ENCODE measurements around the gene AFF2. TPM values are rescaled to one million over a fixed set of nuclear protein-coding genes. Genes with fewer than 3 reads are reported as not detected.

AFF2 gene
- total and polyA plus RNA-seq, 2 donors (not counting 3 experiments of a cell fraction or from before 2014, with no cell fraction given) = 0.03 to 0.07 TPM

- POLR2A ChIA-PET = no interaction called here
- H3K9ac ChIP-seq (replicated peaks; ENCODE audit: extremely low read depth, insufficient read depth, low read length) = no peak overlapping the region
- no peak overlapping the region for H3K27ac ChIP-seq (ENCODE audit: insufficient read depth, low read depth, low read length)
- no peaks in the 10 kb centered on the region for H3K36me3 ChIP-seq (ENCODE audit: control insufficient read depth in 2 of 2, extremely low read depth in 1 of 2, insufficient read depth in 2 of 2, low read length in 2 of 2)
- CTCF ChIA-PET = no interaction called here
- no peak for FAIRE-seq
- BruUV-seq (replicated peaks) = no TSS peak
- H3K9me3 ChIP-seq (replicated peaks; ENCODE audit: control insufficient read depth, insufficient read depth, low read length) = no peaks in the 10 kb centered on the region
- no peak overlapping the region for H3K4me2 ChIP-seq (ENCODE audit: insufficient read depth, low read length)
- H2AFZ ChIP-seq (ENCODE audit: low read depth, low read length) = no peak overlapping the region
- no peaks in the 10 kb centered on the region for H4K20me1 ChIP-seq (replicated peaks; ENCODE audit: control insufficient read depth, extremely low read depth, insufficient read depth, low read length)
- H3K4me1 ChIP-seq (ENCODE audit: control insufficient read depth, extremely low read depth, insufficient read depth, low read length) = no peaks in the 10 kb centered on the region
- dilution Hi-C loops (cut with MboI; ENCODE audit: extremely low pct_ligation_motif_present, low sequenced_read_pairs) (no loop called here), intact Hi-C loops (cut with micrococcal nuclease) (no loop called here)
- no peak for DNase-seq (ENCODE audit: low read depth, low spot score)
- no peaks in the 10 kb centered on the region for H3K27me3 ChIP-seq (ENCODE audit: control insufficient read depth in 2 of 2, insufficient read depth in 2 of 2, low read length in 2 of 2)
- H3K4me3 ChIP-seq (replicated peaks in 1 of 3; ENCODE audit: insufficient read depth in 1 of 3, low read depth in 1 of 3, low read length in 3 of 3) = no peak overlapping the region
- H3K79me2 ChIP-seq (ENCODE audit: control insufficient read depth, insufficient read depth, low read length) = no peaks in the 10 kb centered on the region
- no peaks in the 10 kb centered on the region for H3K9me1 ChIP-seq (replicated peaks; ENCODE audit: control insufficient read depth, extremely low read depth, insufficient read depth, low read length)
- TF ChIP-seq POLR2A (IDR thresholded peaks at IDR 0.05; ENCODE audit: low read depth, low read length) (no peak), CTCF (IDR thresholded peaks at IDR 0.05; ENCODE audit: extremely low read depth in 1 of 2, insufficient read depth in 1 of 2, low read depth in 1 of 2, low read length in 2 of 2) (no peak), MYC (IDR thresholded peaks at IDR 0.05; ENCODE audit: low read depth, low read length) (no peak), FOS (IDR thresholded peaks at IDR 0.05; ENCODE audit: borderline replicate concordance, insufficient read depth, low read length) (no peak), EZH2 (IDR thresholded peaks at IDR 0.05; ENCODE audit: borderline replicate concordance, low read depth, low read length, severe bottlenecking) (no peak), MAX (IDR thresholded peaks at IDR 0.05; ENCODE audit: insufficient read depth, insufficient read length) (no peak), GATA2 (IDR thresholded peaks at IDR 0.05; ENCODE audit: insufficient read depth, insufficient read length, low read depth, low read length) (no peak), POLR2AphosphoS5 (IDR thresholded peaks at IDR 0.05; ENCODE audit: insufficient read depth, low read depth, low read length) (no peak), JUN (IDR thresholded peaks at IDR 0.05; ENCODE audit: borderline replicate concordance, insufficient read depth, insufficient read length, low read depth) (no peak)
Observed at GRCh38 chrX:149040873-149041535, 540.6 kb downstream of the AFF2 start.

Data from endothelial cell of umbilical vein (primary cell).